Activated B cell treated with CpG ODN at 0.5 μM for 24 hours (primary cell): Measurements from ENCODE around the gene NOM1. TPM values are rescaled to one million over a fixed set of nuclear protein-coding genes. Genes with fewer than 3 reads are reported as not detected.

Experiments used
- ATAC-seq: fragments of 200-7000 bp; cut with Tn5 transposase; one replicate; pipeline ENCODE4 v1.10.0; 2021; ENCODE audit warnings: low read depth, mild to moderate bottlenecking, moderate library complexity
- CTCF ChIA-PET: fragments of 350-600 bp; sonication (Branson Sonifier 250); formaldehyde crosslinking; loops from one replicate; lab custom pipeline; 2021; ENCODE audit warnings: antibody characterized with exemption; lab: Charles Lee
- POLR2A ChIA-PET: fragments of 350-600 bp; sonication (Branson Sonifier 250); formaldehyde crosslinking; loops from one replicate; lab custom pipeline; 2021; ENCODE audit warnings: antibody characterized with exemption; lab: Charles Lee
- DNase-seq: peaks from one replicate; pipeline ENCODE4 v3.0.0; 2022
- H3K27ac Mint-ChIP-seq: one replicate; pipeline ENCODE4 v1.8.0; 2020; ENCODE audit warnings: mixed read lengths
- H3K27me3 Mint-ChIP-seq: one replicate; pipeline ENCODE4 v1.8.0; 2021; ENCODE audit warnings: mixed read lengths
- H3K36me3 Mint-ChIP-seq: one replicate; pipeline ENCODE4 v1.8.0; 2021; ENCODE audit warnings: low read depth, mixed read lengths
- H3K4me1 Mint-ChIP-seq: one replicate; pipeline ENCODE4 v1.8.0; 2021; ENCODE audit warnings: mixed read lengths
- H3K4me3 Mint-ChIP-seq: one replicate; pipeline ENCODE4 v1.8.0; 2020; ENCODE audit warnings: mild to moderate bottlenecking, mixed read lengths
- H3K9me3 Mint-ChIP-seq: one replicate; pipeline ENCODE4 v1.8.0; 2020; ENCODE audit warnings: mixed read lengths
- CTCF ChIP-seq: fragments of 200-600 bp; IDR thresholded peaks from one replicate; pipeline ENCODE4 v1.8.0; 2022; ENCODE audit warnings: antibody characterized with exemption, mild to moderate bottlenecking
- intact Hi-C: fragments of 100-400 bp; cut with micrococcal nuclease; formaldehyde crosslinking; loops from one replicate; pipeline ENCODE4 v1.15.1; 2024
- total RNA-seq: library from RNA; stranded (reverse); gene quantifications from 2 replicates; pipeline ENCODE4 v1.2.3, GENCODE V29; 2022

NOM1 gene
- total RNA-seq, 1 donor from 2014 or later: 39.1 TPM

DNA sequence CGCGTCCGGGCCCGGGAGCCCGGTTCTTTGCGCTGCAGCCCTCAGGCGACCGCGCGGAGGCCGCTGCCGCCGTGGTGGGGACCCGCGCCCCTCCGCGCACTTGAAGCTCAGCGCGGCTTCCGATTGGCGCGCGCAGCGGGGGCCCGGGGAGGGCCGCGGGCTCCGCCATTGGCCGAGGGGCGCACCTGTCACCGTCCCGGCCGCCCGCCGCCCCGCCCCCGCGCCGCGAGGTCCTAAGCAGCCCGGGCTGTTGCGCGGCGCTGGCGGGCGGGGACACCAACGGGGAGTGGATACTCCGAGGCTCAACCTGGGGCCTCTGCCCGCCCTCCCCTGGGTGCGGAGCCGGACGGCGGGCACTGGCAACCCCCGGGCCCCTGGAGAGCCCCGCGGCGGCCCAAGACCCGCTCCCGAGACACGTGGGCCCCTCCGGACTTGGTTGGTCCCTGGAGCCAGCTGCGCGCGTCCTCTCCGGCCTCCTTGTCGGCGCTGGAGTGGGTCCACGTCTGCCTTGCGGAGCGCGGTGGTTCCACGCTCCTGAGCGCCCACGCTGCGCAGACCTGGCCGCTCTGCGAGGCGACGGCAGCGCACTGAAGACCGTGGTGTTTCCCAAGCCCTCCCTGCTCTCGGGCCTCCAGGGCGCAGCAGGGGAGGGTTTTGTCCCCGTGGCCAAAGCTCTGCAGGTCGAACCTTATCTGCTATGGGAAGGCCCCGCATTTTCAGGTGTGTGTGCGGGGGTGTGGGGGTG lies 61.2 kb downstream of the NOM1 start, which contains the start of gene MNX1:
Gene MNX1, minus strand, starts transcription at position 76 of the 745 bp plus-strand sequence. CDS start 313 bp downstream, outside the sequence.
- Mint-ChIP-seq H3K4me3 (peak within 1 kb of the TSS; percentile 73), H3K36me3 (no peaks in the 10 kb centered on the region), H3K27ac (no peak within 1 kb of the TSS), H3K4me1 (peaks cover 23% of the 10 kb centered on the region), H3K27me3 (peaks cover 60% of the 10 kb centered on the region), H3K9me3 (no peaks in the 10 kb centered on the region)
- no peak for TF ChIP-seq CTCF
- CTCF ChIA-PET: no interaction called here
- POLR2A ChIA-PET: no interaction called here
- ATAC-seq (peak; percentile 92), DNase-seq (peak; percentile 43)
- intact Hi-C loops: no loop called here

DNA sequence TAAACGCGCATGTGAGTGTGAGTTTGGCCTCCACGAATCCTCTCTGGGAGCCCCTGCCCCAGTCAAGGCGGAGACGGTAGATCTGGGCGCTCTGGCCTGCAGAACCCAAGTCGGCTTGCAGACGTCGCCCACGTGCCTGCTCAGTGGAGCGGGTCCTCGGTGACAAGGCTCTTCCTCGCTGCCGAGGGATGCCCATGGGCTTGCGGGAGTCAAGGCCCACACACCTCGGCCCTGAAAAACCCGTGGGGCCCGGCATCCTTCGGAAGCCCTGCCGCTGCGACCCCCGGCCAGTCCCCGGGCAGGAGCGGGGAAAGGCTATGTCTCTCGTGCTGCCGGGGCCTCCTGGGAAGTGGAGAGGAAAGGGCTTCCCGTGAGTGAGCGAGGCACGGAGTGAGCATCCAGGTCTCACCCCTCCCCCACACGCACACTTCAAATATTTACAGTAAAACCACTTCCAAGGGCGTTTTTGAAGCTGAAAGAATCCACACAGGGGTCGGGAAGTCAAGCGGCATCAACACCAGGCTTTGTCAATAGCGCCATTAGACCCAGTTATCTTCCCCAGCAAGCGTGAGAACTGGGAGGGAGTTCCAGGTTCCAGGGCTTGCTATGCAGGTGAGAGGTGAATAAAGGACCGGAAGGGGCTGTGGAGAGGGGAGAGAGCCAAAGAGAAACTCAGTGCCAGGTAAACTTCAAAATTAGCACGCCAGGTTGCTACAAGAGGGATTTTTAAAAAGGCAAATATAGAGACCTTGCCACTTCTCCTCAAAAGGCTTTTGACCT lies 62.0 kb downstream of the NOM1 start:
- Mint-ChIP-seq H3K27me3 (peaks cover 64% of the 10 kb centered on the region), H3K27ac (no peak overlapping the region), H3K4me1 (peaks cover 27% of the 10 kb centered on the region), H3K9me3 (no peaks in the 10 kb centered on the region), H3K4me3 (peak overlapping the region; percentile 73), H3K36me3 (no peaks in the 10 kb centered on the region)
- intact Hi-C loops: no loop called here
- ChIA-PET POLR2A (no interaction called here), CTCF (no interaction called here)
- no peak for ATAC-seq
- TF ChIP-seq CTCF: no peak
- no peak for DNase-seq

DNA sequence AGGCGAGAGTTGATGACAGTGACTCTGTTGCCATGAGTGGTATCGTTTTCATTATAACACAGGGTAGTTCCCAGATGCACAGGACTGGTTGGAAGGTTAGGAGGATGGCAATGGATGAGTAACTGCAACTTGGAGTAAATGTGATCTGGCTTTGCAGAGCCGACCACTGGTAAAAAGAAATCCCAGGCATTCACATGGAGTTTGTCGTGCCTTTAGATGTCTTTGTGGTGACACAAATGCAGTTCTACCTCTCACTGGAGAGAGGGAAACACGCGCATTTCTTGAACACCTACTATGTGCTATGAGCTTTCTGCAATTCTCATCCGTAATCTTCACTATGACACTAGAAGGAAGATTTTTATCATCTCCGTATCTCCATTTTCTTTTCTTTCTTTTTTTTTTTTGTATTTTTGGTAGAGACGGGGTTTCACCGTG lies 62.6 kb downstream of the NOM1 start:
- Mint-ChIP-seq H3K36me3 (no peaks in the 10 kb centered on the region), H3K9me3 (no peaks in the 10 kb centered on the region), H3K27me3 (peaks cover 65% of the 10 kb centered on the region), H3K27ac (no peak overlapping the region), H3K4me3 (no peak overlapping the region), H3K4me1 (peaks cover 29% of the 10 kb centered on the region)
- intact Hi-C loops: no loop called here
- POLR2A ChIA-PET: no interaction called here
- CTCF ChIA-PET: no interaction called here
- TF ChIP-seq CTCF: no peak
- ATAC-seq (no peak), DNase-seq (no peak)

DNA sequence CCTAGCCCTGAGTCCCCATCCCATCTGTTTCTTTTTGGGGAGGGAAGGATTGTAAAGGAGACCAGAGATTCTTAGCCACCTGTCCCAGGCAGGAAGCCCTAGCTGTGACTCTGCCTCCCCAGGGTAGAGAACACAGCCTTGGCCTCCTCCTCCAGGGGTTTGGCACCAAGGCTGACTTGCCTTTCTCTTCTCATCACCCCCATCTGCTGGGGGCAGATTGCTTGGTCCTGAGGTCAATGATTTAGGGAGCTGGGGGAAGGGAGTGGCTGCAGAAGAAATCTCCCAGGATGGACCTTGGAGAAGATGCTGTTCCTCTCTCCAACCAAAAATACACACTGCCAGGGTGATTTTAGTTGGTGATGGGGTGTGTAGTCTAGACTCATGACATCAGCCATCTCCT lies 63.6 kb downstream of the NOM1 start:
- H3K4me3 Mint-ChIP-seq: no peak overlapping the region
- TF ChIP-seq CTCF: no peak
- H3K27me3 Mint-ChIP-seq: peaks cover 61% of the 10 kb centered on the region
- no peak for ATAC-seq
- no peaks in the 10 kb centered on the region for H3K36me3 Mint-ChIP-seq
- DNase-seq: no peak
- POLR2A ChIA-PET: no interaction called here
- CTCF ChIA-PET: no interaction called here
- no peak overlapping the region for H3K27ac Mint-ChIP-seq
- peaks cover 29% of the 10 kb centered on the region for H3K4me1 Mint-ChIP-seq
- H3K9me3 Mint-ChIP-seq: no peaks in the 10 kb centered on the region
- intact Hi-C loops: no loop called here
